HepG2 (cell line): Measurements from ENCODE around the gene PXDC1. TPM values are rescaled to one million over a fixed set of nuclear protein-coding genes. Genes with fewer than 3 reads are reported as not detected.

ENCODE experiments used
- ATAC-seq: fragments of 200-7000 bp; cut with Tn5 transposase; 3 replicates; pipeline ENCODE4 v1.9.1; 2020; ENCODE audit warnings: mild to moderate bottlenecking, moderate library complexity
- BruUV-seq: library from RNA; stranded (reverse); fragments of 400-500 nt; replicated peaks from 2 replicates; lab custom pipeline; 2021; lab: Mats Ljungman, UMichigan
- CTCF ChIA-PET: fragments of 300-600 bp; formaldehyde crosslinking; extraction: SDS; loops from one replicate; lab custom pipeline; 2021; ENCODE audit warnings: low total read pairs, inconsistent platforms, low intra/inter-chr PET ratio; lab: Yijun Ruan, JAX
- POLR2A ChIA-PET: fragments of 350-600 bp; sonication (Branson Sonifier 250); formaldehyde crosslinking; loops from one replicate; lab custom pipeline; 2020; ENCODE audit warnings: antibody characterized with exemption, inconsistent platforms; lab: Yijun Ruan, JAX
- DNase-seq: peaks from one replicate; pipeline ENCODE4 v3.0.0-alpha.2; 2015; ENCODE audit warnings: low spot score
- FAIRE-seq: peaks from 3 replicates; lab custom pipeline; 2011; peaks lifted over from hg19 to GRCh38; lab: Jason Lieb, UNC
- H2AFZ ChIP-seq: one replicate; pipeline ENCODE4 v1.6.1; 2011; ENCODE audit warnings: low read length, inconsistent platforms
- H3K27ac ChIP-seq: fragments of 300-600 bp; 3 replicates; pipeline ENCODE4 v1.8.0; 2011; ENCODE audit warnings: mixed run types, mild to moderate bottlenecking, mixed read lengths, low read length, inconsistent platforms; ENCODE audit not compliant: insufficient read depth; ENCODE audit errors: extremely low read length
- H3K27me3 ChIP-seq, 2 experiments: fragments of 200-600 bp in 1 of 2; 2 replicates in 1 of 2; 3 replicates in 1 of 2; pipeline versions ENCODE4 v1.6.0 to v1.8.0; 2011; ENCODE audit warnings: low read length in 2 of 2, mild to moderate bottlenecking in 2 of 2, moderate library complexity in 2 of 2, inconsistent platforms in 1 of 2; ENCODE audit not compliant: insufficient read depth in 2 of 2, control insufficient read depth in 1 of 2
- H3K36me3 ChIP-seq, 2 experiments: fragments of 200-600 bp in 1 of 2; replicated peaks in 1 of 2; 2 replicates in 1 of 2; 3 replicates in 1 of 2; pipeline versions ENCODE4 v1.5.1 to v1.8.0; 2011; ENCODE audit warnings: low read length in 2 of 2, inconsistent platforms in 1 of 2; ENCODE audit not compliant: insufficient read depth in 2 of 2, control insufficient read depth in 1 of 2
- H3K4me1 ChIP-seq: 2 replicates; pipeline ENCODE4 v1.5.1; 2012; ENCODE audit warnings: low read length, inconsistent platforms; ENCODE audit not compliant: insufficient read depth
- H3K4me2 ChIP-seq: 2 replicates; pipeline ENCODE4 v1.6.0; 2011; ENCODE audit warnings: low read depth, low read length, inconsistent platforms
- H3K4me3 ChIP-seq, 3 experiments: fragments of 200-600 bp in 1 of 3; sonication (generic), shearing (Covaris generic) in 1 of 3; replicated peaks in 1 of 3; 2 replicates each; pipeline ENCODE4 v1.5.1; 2011 to 2016; ENCODE audit warnings: low read length in 3 of 3, inconsistent platforms in 2 of 3, low read depth in 2 of 3, mild to moderate bottlenecking in 2 of 3, control low read depth in 1 of 3, mixed read lengths in 1 of 3; ENCODE audit not compliant: insufficient read depth in 1 of 3
- H3K79me2 ChIP-seq: one replicate; pipeline ENCODE4 v1.6.1; 2011; ENCODE audit warnings: low read length, inconsistent platforms; ENCODE audit not compliant: insufficient read depth
- H3K9ac ChIP-seq: 2 replicates; pipeline ENCODE4 v1.6.0; 2011; ENCODE audit warnings: mild to moderate bottlenecking, low read depth, low read length, inconsistent platforms; ENCODE audit not compliant: insufficient read depth
- H3K9me3 ChIP-seq: 2 replicates; pipeline ENCODE4 v1.5.1; 2012; ENCODE audit warnings: mild to moderate bottlenecking, low read length
- H4K20me1 ChIP-seq: 2 replicates; pipeline ENCODE4 v1.6.0; 2011; ENCODE audit warnings: inconsistent platforms, mild to moderate bottlenecking, low read length, moderate library complexity; ENCODE audit not compliant: insufficient read depth
- CHD2 ChIP-seq: IDR thresholded peaks from 2 replicates; pipeline ENCODE4 v1.6.1; 2011; ENCODE audit warnings: low read depth, low read length, improper control_type of control experiment
- EED ChIP-seq: sonication (generic); formaldehyde crosslinking; IDR thresholded peaks from 2 replicates; pipeline ENCODE4 v1.5.0; 2020; ENCODE audit warnings: mild to moderate bottlenecking, missing genetic modification reagents
- KAT7 ChIP-seq: IDR thresholded peaks from 2 replicates; pipeline ENCODE4 v1.6.1; 2018; ENCODE audit warnings: borderline replicate concordance, missing compliant biosample characterization
- KLF16 ChIP-seq, 2 experiments: sonication (generic) in 1 of 2; formaldehyde crosslinking in 1 of 2; IDR thresholded peaks; 2 replicates each; pipeline versions ENCODE4 v1.6.1 to v1.8.0; 2016 to 2023; ENCODE audit warnings: missing genetic modification reagents in 2 of 2, missing compliant biosample characterization in 1 of 2
- MLX ChIP-seq: IDR thresholded peaks from 2 replicates; pipeline ENCODE4 v1.6.1; 2016
- PAWR ChIP-seq: sonication (generic); formaldehyde crosslinking; IDR thresholded peaks from 2 replicates; pipeline ENCODE4 v1.4.0; 2020; ENCODE audit warnings: missing genetic modification reagents, mild to moderate bottlenecking, borderline replicate concordance
- POLR2AphosphoS2 ChIP-seq: IDR thresholded peaks from 2 replicates; pipeline ENCODE4 v1.6.1; 2011; ENCODE audit warnings: low read depth, low read length, improper control_type of control experiment
- RBAK ChIP-seq: sonication (generic); formaldehyde crosslinking; IDR thresholded peaks from 2 replicates; pipeline ENCODE4 v1.5.1; 2020; ENCODE audit warnings: mild to moderate bottlenecking, missing genetic modification reagents
- SP4 ChIP-seq: sonication (generic); formaldehyde crosslinking; IDR thresholded peaks from 2 replicates; pipeline ENCODE4 v1.8.1; 2023; ENCODE audit warnings: mild to moderate bottlenecking, missing genetic modification reagents
- TP53 ChIP-seq: sonication (generic); formaldehyde crosslinking; conservative IDR thresholded peaks from 2 replicates; pipeline ENCODE4 v1.4.0; 2020; ENCODE audit warnings: missing genetic modification reagents
- ZNF143 ChIP-seq: sonication (generic); formaldehyde crosslinking; IDR thresholded peaks from 2 replicates; pipeline ENCODE4 v1.4.0; 2020; ENCODE audit warnings: missing genetic modification reagents
- ZNF160 ChIP-seq: sonication (generic); formaldehyde crosslinking; IDR thresholded peaks from 2 replicates; pipeline ENCODE4 v1.8.0; 2022; ENCODE audit warnings: mild to moderate bottlenecking, inconsistent platforms, missing genetic modification reagents
- ZNF260 ChIP-seq: sonication (generic); formaldehyde crosslinking; IDR thresholded peaks from 2 replicates; pipeline ENCODE4 v1.4.0; 2020; ENCODE audit warnings: missing genetic modification reagents, low read depth, mild to moderate bottlenecking, borderline replicate concordance
- ZNF484 ChIP-seq: sonication (generic); formaldehyde crosslinking; IDR thresholded peaks from 2 replicates; pipeline ENCODE4 v1.5.1; 2020; ENCODE audit warnings: mild to moderate bottlenecking, low read depth, missing genetic modification reagents, borderline replicate concordance
- WGBS: methylation state at CpG from one replicate; pipeline ENCODE4 v1.1.6; 2017; ENCODE audit warnings: low lambda C conversion rate; 5-methylcytosine and 5-hydroxymethylcytosine counted together
- in situ Hi-C: cut with HindIII; loops from 2 replicates; pipeline ENCODE4 v1.10.0; 2017; ENCODE audit warnings: low pct_unique_long_range_greater_than_20kb; ENCODE audit not compliant: extremely low pct_ligation_motif_present
- intact Hi-C: fragments of 100-400 bp; cut with micrococcal nuclease; formaldehyde crosslinking; loops from one replicate; pipeline ENCODE4 v1.10.0; 2022; ENCODE audit not compliant: unreplicated experiment
- polyA plus RNA-seq, 8 experiments: library from polyadenylated mRNA; depleted of rRNA in 3 of 8; stranded (reverse) in 7 of 8; unstranded in 1 of 8; fragments of >200 nt; fragmentation: Illumina TruSeq in 4 of 8; extraction: Trizol in 4 of 8; gene quantifications; 2 replicates each; pipeline versions ENCODE4 v1.2.1 to v1.2.3, GENCODE V29; 2011 to 2016; ENCODE audit warnings: low read depth in 4 of 8, missing spikeins in 1 of 8, mixed read lengths in 1 of 8; ENCODE audit not compliant: insufficient read depth in 1 of 8
- total RNA-seq, 5 experiments: library from RNA; depleted of rRNA; stranded (reverse); fragments of >200 nt; fragmentation: Illumina TruSeq; extraction: Trizol; gene quantifications; 2 replicates each; pipeline ENCODE4 v1.2.3, GENCODE V29; 2016; ENCODE audit warnings: low read depth in 1 of 5

Gene PXDC1
- total and polyA plus RNA-seq, 2 of the 13 experiments (the other 11 are each of a cell fraction or from before 2014, with no cell fraction given) = 32.4 to 34.7 TPM

GRCh38 chr6:3785745-3786098, 34.2 kb upstream of the PXDC1 start (continued):
- TF ChIP-seq RBAK (CRISPR knock-in tag) (no peak), ZNF484 (no peak), TP53 (CRISPR knock-in tag) (no peak), ZNF260 (no peak), PAWR (CRISPR knock-in tag) (no peak), POLR2AphosphoS2 (no peak), KLF16 (CRISPR knock-in tag; IDR thresholded peaks at IDR 0.05) (no peak), CHD2 (no peak), MLX (no peak), KAT7 (no peak), ZNF160 (CRISPR knock-in tag) (no peak), EED (CRISPR knock-in tag) (no peak)

GRCh38 chr6:3784885-3785744, 33.6 kb upstream of the PXDC1 start:
- intact Hi-C loops = loop anchor here (5.0 kb wide), 1 partner anchor 42 kb away; no protein-coding TSS in a partner anchor
- H3K27me3 ChIP-seq = no peaks in the 10 kb centered on the region
- no peaks in the 10 kb centered on the region for H4K20me1 ChIP-seq
- 93% methylated on average over 26 of the region's 26 CpGs for WGBS
- POLR2A ChIA-PET = interaction anchor here (0.7 to 5.5 kb wide), 5 partner anchors 13 to 1555 kb away, joined by 4 to 40 read pairs (median 8); no protein-coding TSS in a partner anchor
- in situ Hi-C loops = loop anchor here (5.0 kb wide), 1 partner anchor 33 kb away; the partner anchor contains the start of gene PXDC1
- no peak overlapping the region for H3K4me2 ChIP-seq
- peak overlapping the region; percentile 23 for H3K27ac ChIP-seq
- no peak for DNase-seq
- no peak overlapping the region for H3K9ac ChIP-seq
- no peak for FAIRE-seq
- BruUV-seq = no TSS peak
- H2AFZ ChIP-seq = no peak overlapping the region
- H3K4me1 ChIP-seq = peaks cover 84% of the 10 kb centered on the region
- CTCF ChIA-PET = no interaction called here
- ATAC-seq = no peak
- H3K36me3 ChIP-seq = no peaks in the 10 kb centered on the region; a peak in 1 of 5 replicates
- H3K4me3 ChIP-seq = no peak overlapping the region
- no peak for TF ChIP-seq ZNF143
- TF ChIP-seq SP4 = peak; percentile 35; the same call in 1 of the 2 replicates
- peaks cover 8% of the 10 kb centered on the region for H3K79me2 ChIP-seq
- H3K9me3 ChIP-seq = no peaks in the 10 kb centered on the region
